Left ventricle myocardium superior (tissue), 1 donor: ENCODE measurements around the gene REC8. TPM values are rescaled to one million over a fixed set of nuclear protein-coding genes. Genes with fewer than 3 reads are reported as not detected.
"Not testable (repeated sequence)": the region's sequence is repeated elsewhere in the genome, so short reads cannot be mapped to it uniquely, and the experiment has no call there.

ENCODE experiments used
- ATAC-seq: fragments of 200-7000 bp; cut with Tn5 transposase; one replicate; pipeline ENCODE4 v1.9.1; 2020; ENCODE audit warnings: mild to moderate bottlenecking, moderate library complexity
- DNase-seq: peaks from one replicate; pipeline ENCODE4 v3.0.0-alpha.2; 2020
- intact Hi-C: fragments of 100-400 bp; cut with micrococcal nuclease; formaldehyde crosslinking; loops from one replicate; pipeline ENCODE4 v1.11.0; 2022
- total RNA-seq: library from RNA; stranded (reverse); fragmentation: NEBNext Ultra II Directional; extraction: Animal tissue kit (Norgen Biotek cat#: 25700); gene quantifications from one replicate; pipeline ENCODE4 v1.2.1, GENCODE V29; 2021
- donor health status: DM: no; HTN: yes; CAD: no; lungs with severe emphysema.

The REC8 gene
- total RNA-seq, 1 donor from 2014 or later, result 3.2 TPM

DNA sequence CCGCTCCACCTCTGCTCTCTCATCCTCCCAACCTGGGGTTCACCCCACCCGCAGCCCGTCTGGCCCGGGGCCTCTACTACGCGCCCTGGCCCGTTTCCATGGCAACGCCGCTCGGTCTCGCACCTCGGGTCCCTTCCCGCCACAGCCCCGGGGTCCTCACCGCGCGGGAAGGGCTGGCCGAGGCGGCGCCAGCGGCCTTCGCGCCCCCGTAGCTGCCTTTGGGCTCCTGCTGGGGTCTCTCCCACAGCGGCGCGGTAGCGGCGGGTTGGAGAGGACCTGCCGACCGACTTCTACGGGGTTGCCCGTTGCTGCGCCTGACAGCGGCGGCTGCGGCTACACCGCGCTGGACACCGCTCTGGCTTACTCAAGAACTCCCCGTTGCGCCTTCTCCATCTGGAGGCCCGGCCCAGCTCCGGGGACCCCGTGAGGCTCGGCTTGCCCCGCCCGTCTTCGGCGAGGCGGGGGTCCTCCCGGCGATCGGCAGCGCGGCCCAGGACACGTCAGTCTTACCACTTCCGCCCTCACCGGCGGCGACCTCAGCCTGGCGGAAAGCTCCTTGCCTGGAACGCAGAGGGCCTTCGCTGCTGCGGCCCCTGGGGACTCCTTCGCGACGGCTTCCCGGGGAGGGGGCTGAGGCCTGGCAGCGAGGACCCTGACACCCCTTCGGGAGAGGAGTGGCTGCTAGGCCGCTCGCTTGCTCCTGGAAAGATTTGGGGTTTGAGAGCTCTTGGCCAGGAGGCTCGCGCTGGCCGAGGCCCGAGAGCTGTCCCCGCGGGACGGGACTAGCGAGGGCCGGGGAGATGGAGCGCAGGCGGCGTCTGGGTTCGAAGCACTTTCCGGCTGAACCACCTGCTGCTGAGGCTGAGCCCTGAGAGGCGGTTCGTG is 23.5 kb downstream of the REC8 start, which contains the start of gene TM9SF1:
TSS of gene TM9SF1 (minus strand) at position 256 of the 885 bp plus-strand sequence. CDS start 422 bp downstream, outside the sequence.
- peak; percentile 95 for ATAC-seq
- intact Hi-C loops, result no loop called here

DNA sequence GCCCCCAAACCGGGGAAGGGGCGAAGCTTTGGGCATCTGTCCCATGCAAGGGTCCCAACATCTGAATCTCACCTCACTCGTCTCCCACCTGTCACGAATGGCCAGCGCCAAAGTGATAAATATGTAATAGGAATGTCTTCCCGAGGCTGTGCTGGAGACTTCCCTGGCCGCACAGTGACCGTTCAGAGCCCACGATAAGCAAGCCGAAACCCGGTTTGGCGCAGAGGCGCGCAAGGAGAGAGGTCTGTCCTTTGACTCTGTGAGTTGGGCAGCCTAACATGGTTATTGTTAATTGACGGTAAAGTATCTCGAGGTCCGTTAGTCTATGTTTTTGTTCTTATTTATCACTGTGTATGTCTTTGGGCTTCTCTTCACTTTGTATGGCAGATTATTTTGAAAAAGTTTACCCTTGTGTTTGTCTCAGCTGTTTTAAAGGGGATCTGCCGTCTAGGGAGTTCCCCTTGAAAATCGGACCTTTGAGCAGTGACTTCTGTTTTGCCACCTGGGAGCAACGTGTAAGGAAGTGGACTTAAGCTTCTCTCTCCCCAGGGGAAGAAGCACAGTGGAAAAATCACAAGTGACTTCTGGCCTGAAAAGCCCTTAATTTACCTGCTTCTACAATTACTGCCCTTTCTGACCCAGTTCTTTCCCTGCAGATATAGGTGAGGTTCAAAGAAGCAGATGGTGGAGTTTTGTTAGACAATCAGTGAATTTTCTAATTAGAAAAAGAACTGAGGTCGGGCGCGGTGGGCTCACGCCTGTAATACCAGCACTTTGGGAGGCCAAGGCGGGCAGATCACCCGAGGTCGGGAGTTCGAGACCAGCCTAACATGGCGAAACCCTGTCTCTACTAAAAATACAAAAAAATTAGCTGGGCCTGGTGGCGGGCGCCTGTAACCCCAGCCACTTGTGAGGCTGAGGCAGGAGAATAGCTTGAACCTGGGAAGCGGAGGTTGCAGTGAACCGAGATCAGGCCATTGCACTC is 24.5 kb downstream of the REC8 start:
- intact Hi-C loops, result no loop called here
- ATAC-seq (peak; percentile 35), DNase-seq (no peak)

More for the DNA sequence above, 23.5 kb downstream of the REC8 start, which contains the start of gene TM9SF1:
- DNase-seq, result peak; percentile 93

DNA sequence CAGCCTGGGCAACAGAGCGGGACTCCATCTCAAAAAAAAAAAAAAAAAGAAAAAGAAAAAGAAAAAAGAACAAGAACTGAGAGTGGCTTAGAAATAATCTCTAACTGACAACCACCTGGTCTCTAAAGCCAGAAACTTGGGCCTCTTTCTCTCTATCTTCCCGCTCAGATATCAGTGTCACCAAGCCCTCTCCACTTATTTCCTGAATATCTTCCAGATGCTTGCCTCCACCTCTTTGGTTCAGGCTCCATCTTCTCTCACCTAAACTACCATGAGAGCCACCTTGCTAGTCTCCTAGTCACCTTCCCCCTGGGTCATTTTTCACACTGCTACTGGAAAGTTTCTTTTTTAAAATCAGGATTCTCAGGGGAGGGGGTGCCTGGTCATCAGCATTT is 25.2 kb downstream of the REC8 start:
- no peak for ATAC-seq
- intact Hi-C loops, result no loop called here

DNA sequence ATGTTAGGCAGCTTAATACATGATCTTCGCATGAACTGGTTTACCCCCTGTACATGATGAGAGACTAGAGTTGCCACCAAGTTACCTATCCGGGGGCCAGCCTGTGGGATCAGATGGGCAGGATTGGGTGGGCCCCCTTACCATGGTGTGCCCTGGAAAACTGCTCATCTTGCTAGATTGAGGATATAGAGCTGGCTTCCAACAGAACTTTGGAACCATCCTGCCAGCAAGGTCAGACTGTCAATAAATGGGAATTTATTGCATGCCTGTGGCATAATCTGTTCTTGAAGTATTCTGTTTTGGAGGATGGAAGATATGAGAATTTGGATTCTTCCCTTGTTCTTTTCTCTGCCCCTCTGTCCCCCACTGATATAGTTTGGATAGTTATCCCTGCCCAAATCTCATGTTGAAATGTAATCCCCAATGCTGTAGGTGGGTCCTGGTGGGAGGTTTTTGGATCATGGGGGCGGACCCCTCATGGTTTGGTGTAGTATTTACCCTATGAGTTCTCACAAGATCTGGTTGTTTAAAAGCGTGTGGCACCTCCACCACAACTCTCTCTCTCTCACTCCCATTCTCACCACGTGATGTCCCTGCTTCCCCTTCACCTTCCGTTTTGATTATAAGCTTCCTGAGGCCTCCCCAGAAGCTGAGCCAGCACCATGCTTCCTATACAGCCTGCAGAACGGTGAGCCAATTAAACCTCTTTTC is 27.1 kb downstream of the REC8 start:
- ATAC-seq, result no peak
- intact Hi-C loops, result no loop called here
- DNase-seq, result no peak

More for the DNA sequence above, 25.2 kb downstream of the REC8 start:
- no peak for DNase-seq

DNA sequence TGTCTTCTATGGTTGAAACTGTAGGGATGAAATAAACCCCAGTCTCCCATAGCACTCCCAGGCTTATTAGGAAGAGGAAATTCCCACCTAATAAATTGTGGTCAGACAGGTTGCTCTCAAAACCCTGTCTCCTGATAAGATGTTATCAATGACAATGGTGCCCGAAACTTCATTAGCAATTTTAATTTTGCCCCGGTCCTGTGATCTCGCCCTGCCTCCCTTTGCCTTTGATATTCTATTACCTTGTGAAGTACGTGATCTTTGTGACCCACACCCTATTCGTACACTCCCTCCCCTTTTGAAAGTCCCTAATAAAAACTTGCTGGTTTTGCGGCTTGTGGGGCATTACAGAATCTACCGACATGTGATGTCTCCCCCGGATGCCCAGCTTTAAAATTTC is 30.7 kb downstream of the REC8 start:
- intact Hi-C loops, ATAC-seq, DNase-seq: not testable (repeated sequence)

DNA sequence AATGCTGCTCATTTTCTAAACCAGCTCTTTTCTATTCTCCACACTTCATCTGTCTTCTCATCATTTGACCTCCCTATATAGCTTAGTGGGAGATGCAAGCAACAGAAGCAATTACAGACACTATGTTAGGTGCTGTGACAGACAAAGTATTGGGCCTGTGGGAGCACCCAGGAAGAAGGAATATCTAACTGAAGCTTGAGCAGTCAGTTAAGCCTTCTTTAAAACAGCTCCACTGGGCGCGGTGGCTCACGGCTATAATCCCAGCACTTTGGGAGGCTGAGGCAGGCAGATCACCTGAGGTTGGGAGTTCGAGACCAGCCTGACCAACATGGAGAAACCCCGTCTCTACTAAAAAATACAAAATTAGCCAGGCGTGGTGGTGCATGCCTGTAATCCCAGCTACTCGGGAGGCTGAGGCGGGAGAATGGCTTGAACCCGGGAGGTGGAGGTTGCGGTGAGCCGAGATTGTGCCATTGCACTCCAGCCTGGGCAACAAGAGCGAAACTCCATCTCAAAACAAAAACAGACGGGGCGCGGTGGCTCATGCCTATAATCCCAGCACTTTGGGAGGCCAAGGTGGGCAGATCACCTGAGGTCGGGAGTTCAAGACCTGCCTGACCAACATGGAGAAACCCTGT is 31.5 kb downstream of the REC8 start:
- ATAC-seq, DNase-seq, intact Hi-C loops: not testable (repeated sequence)

DNA sequence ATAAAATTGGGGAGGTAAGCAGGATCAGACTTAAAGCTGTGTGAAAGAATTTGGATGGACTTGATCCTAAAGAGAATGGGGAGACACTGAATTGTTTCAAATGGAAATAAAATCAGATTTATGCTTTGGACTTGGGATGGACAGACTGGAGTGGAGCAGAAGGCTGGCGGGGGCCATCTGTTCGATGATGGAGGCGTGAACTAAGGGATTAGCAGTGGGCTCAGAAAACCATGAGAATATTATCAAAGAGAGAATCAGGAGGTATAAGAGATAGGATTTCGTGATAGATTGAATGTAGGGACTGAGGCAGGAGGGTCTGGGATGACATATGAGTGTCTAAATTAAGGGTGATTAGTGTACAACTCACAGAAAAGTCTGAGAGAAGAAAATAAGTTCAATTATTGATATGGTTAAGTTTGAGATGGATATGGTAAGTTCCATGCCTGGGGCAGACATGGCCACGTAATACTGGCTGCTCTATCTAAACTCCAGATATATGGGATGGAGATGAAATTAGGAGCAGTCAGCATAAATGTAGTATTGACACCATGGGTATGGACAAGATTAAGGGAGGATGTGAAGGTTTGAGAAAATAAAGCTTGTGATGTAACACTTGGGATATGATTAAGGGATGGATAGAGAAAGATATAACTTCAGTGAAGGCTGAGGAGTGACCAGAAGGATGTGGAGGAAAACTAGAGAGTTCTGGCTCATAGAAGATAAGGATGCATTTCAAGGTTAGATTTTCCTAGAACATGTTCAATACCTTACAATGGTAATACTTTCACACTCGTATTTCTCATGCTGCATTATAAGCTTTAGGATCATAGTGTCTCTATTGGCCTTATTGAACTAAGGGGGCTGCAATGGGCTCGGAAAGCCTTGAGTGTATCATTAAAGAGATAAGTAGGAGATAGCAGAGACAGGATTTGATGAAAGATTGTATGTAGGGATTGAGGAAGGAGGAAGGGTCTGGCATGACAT is 32.6 kb downstream of the REC8 start:
- DNase-seq, result no peak
- intact Hi-C loops, result no loop called here
- no peak for ATAC-seq

DNA sequence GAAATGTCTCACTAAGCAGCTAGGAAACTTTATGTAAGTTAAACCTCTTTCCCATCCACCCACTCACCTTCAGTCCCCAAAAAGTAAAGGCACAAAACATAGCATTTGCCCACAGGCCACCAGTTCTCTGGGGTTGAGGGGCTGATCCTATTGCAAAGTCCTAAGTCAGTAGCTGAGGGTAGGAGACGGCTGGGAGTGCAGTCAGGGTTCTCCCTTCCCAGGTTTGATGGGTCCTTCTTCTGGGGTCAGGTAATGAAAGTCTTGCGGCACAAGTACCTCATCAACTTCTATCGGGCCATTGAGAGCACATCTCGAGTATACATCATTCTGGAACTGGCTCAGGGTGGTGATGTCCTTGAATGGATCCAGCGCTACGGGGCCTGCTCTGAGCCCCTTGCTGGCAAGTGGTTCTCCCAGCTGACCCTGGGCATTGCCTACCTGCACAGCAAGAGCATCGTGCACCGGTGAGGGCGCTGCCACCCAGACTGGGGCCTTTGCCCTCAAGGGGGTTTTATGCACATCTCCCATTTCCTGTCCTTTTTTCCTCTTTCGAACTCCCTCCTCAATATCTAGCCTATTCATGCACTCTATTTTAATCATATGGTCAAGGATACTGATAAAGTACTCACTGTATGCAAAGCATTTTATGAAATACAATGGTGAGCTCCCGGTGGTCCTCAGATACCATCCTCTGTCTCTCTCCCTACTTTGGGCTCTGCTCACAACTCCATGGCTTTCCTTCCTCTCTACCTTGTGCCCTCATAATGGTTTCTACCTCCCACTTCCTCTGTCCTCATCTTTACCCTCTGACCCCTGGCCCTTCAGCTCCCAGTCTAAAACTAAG is 34.6 kb downstream of the REC8 start:
- intact Hi-C loops, result no loop called here
- DNase-seq, result no peak
- ATAC-seq, result no peak

DNA sequence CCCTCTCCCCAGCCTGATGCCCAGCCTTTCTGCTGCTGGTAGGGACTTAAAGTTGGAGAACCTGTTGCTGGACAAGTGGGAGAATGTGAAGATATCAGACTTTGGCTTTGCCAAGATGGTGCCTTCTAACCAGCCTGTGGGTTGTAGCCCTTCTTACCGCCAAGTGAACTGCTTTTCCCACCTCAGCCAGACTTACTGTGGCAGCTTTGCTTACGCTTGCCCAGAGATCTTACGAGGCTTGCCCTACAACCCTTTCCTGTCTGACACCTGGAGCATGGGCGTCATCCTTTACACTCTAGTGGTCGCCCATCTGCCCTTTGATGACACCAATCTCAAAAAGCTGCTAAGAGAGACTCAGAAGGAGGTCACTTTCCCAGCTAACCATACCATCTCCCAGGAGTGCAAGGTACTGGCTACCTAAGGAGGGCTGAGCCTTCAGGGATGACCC is 35.2 kb downstream of the REC8 start:
- DNase-seq (no peak), ATAC-seq (no peak)
- intact Hi-C loops, result no loop called here

DNA sequence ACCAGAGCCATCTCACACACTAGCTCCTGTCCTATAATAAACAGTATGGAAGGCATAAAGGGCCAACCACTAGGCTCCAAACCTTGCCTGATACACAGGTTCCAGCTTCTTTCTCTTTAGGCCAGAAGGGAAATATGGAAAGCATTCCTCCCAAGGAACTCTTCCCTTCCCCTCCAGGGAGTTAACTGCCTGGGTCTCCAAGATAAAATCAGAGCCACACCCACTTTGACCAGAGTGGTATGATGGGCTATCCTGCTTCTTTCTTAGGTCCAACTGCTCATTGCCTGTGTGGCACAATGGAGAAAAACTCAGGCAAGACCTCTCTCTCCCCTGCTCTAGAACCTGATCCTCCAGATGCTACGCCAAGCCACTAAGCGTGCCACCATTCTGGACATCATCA is 35.7 kb downstream of the REC8 start:
- DNase-seq, result no peak
- intact Hi-C loops, result no loop called here
- no peak for ATAC-seq

DNA sequence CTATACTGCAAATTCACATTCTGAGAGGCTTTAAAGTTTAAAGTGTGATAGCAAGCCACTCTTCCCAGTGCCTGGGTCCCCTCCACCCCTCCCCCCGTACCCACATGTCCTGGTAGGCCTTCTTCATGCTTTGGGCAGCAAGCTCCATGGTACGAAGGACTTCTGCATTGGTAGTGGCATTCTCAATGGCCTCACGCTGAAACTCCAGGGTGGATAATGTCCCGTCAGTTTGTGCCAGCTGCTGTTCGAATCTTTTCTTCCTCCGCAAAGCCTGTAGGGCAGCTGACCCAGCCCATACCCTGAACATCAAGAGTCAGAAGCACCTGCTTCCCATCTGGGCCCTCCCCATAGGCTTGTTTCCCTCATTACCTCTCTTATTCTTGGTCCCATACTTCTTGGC is 39.4 kb downstream of the REC8 start:
- DNase-seq (no peak), ATAC-seq (no peak)
- intact Hi-C loops, result no loop called here

DNA sequence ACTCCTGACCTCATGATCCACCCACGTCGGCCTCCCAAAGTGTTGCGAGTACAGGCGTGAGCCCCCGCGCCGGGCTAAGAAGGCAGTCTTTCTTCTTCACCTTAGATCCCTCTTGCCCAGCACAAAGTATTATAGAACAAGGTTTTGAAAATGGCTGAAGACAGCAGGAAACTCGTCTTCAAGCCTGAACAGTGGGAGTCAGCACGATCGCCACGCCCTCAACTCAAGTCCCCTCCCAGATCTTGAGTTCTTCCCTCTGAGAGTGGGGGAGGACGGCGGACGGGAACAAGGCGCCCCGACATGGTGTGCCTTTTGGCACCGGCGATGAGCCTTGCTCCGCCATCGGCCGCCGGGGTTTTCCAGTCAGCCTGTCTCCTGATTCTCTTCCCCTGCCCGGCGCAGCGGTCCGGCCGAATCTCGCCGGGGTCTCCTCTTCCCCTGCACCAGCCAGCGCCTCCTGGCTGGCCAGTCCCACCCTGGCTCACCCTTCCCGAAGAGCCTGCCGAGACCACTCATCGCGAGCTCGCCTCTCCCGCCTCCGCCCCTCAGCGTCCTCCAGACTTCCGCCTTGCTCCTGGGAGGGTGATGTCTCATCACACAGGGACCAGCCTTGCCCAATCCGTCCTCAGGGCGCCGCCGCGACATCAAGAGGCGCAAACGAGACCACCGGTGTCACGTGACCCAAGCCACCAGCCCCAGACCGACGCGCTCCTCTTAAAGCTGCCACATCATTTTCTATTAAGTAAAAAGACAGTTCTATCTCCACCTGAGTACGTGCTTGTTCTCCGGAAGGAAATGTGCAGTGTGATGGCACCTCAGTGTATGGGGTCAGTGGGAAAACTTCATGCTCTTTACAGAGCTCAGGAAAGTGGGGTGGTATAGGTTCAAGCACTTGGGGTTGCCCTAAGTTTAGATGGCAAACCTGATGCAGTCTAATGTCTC is 41.3 kb downstream of the REC8 start, which contains the start of gene CHMP4A:
TSS of gene CHMP4A (minus strand) at position 565 of the 942 bp plus-strand sequence. CDS start at position 516, 49 bp downstream.
- ATAC-seq (peak; percentile 90), DNase-seq (peak; percentile 97)
- intact Hi-C loops, result no loop called here

DNA sequence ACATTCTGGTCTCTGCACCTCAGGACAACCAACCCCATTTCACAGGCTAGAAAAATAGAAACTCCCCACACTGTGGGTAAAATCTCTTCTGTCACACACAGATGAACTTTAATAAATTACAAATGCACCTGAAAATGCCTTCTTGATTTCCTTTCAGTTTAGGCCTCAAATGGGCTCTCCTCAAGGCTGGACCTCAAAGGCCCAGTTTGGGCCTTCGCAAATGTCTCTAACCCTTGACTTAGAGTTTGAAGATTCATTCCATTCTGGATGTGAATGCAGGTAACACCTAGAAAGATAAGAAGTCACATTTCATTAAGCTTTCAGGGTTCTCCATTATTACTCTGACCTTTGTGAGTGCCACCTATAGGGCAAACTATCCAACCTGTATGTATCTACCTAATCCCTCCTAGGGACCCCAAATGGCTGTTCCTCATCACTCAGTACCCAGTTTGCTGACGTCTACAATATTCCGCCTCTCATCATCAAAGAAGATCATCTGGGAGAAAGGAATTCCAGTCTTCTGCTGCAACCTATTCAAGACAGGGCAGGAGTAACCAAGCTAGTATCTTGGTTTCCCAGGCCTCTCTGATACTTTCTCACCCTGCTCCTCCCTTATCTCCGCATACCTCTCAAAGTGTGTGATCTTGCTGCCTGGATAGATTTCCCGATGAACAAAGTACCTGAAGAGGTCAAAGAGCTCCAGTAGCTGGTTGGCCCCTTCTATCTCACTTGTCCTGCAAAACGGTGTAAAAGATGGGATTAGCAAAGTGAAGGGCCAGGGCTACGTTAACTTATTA is 42.2 kb downstream of the REC8 start:
- DNase-seq (no peak), ATAC-seq (no peak)
- intact Hi-C loops, result no loop called here

DNA sequence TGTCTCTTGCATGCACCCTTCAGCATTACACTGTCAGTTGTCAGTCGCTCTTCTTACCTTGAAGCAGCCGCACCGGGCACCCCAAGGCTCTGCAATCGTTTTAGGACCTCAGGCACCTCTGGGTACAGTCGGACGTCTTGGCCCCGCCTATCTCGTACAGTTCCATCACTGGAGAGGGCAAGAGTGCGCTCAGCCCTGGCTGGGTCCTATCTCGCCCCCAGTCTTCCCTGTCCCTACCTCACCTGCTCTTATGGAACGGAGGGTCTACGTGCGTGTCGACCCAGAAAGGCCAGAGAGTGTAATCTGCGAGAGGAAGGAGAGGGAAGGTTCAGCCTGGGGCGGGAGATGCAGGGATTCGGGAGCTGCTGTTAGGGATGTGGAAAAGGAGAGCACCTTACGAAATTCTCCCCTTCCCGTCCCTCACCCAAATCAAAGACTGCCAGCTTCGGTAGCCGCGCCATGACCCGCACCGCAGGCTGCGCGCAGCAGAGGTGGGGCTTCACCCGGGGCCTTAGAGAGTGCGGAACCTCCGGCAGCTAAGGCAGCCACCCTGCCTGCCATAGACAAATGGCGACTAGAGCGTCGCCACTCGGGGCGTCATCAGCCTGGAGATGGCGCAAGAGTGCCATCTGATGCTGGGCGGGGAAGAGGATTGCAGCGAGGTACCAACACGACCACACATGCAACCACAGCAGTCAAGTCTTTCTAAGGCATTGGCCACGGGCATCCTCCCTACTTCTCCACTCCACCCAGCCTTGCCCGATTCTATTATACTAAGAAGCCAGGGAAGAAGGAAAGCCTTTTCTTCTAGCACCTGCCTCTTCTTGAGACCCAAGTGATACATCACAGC is 43.8 kb downstream of the REC8 start, which contains the start of gene MDP1:
TSS of gene MDP1 (minus strand) at position 572 of the 850 bp plus-strand sequence. CDS start at position 461, 111 bp downstream.
- intact Hi-C loops, result no loop called here

More for the DNA sequence above, 43.8 kb downstream of the REC8 start, which contains the start of gene MDP1:
- DNase-seq (peak; percentile 91), ATAC-seq (peak; percentile 80)
